Duodenal mucosa (tissue), 2 donors: ENCODE data around the gene ZNF205.
A peak's percentile ranks its signal among the peaks of the same experiment; 100 is the strongest.

ENCODE experiments used
- H3K27ac ChIP-seq: one replicate; pipeline ENCODE4 v1.7.0; 2013; ENCODE audit warnings: low read depth, low read length
- H3K27me3 ChIP-seq, 2 donors: one replicate each; pipeline ENCODE4 v1.7.0; 2013; ENCODE audit warnings: low read length in 2 of 2, control low read depth in 1 of 2; ENCODE audit not compliant: insufficient read depth in 2 of 2, control insufficient read depth in 1 of 2
- H3K36me3 ChIP-seq, 2 donors: one replicate each; pipeline ENCODE4 v1.7.0; 2013; ENCODE audit warnings: low read length in 2 of 2, control low read depth in 1 of 2; ENCODE audit not compliant: insufficient read depth in 2 of 2, control insufficient read depth in 1 of 2
- H3K4me1 ChIP-seq, 2 donors: one replicate each; pipeline ENCODE4 v1.7.0; 2013; ENCODE audit warnings: low read length in 2 of 2, control low read depth in 1 of 2; ENCODE audit not compliant: insufficient read depth in 2 of 2, control insufficient read depth in 1 of 2
- H3K4me3 ChIP-seq, 2 donors: one replicate each; pipeline ENCODE4 v1.7.0; 2013; ENCODE audit warnings: low read length in 2 of 2, low read depth in 1 of 2
- H3K9ac ChIP-seq, 2 donors: one replicate each; pipeline ENCODE4 v1.7.0; 2013; ENCODE audit warnings: low read length in 2 of 2, low read depth in 1 of 2
- H3K9me3 ChIP-seq, 2 donors: one replicate each; pipeline ENCODE4 v1.7.0; 2013; ENCODE audit warnings: low read length in 2 of 2, control low read depth in 1 of 2; ENCODE audit not compliant: control insufficient read depth in 1 of 2

ZNF205 gene

DNA sequence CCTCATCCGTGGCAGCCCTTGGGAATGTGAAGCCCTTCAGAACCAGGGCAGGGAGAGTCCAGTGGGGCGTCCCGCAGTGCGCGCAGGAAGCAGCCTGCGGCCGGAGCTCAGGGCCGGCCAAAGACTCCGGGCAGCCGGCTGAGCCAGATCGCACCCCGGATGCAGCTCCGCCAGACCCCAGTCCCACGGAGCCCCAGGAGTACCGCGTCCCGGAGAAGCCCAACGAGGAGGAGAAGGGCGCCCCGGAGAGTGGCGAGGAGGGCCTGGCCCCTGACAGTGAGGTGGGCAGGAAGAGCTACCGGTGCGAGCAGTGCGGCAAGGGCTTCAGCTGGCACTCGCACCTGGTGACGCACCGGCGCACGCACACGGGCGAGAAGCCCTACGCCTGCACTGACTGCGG is 6.9 kb downstream of the ZNF205 start:
- no peak overlapping the region for H3K4me3 ChIP-seq
- no peak overlapping the region for H3K27ac ChIP-seq
- H3K36me3 ChIP-seq = peaks cover 18 to 32% of the 10 kb centered on the region in 2 donors

DNA sequence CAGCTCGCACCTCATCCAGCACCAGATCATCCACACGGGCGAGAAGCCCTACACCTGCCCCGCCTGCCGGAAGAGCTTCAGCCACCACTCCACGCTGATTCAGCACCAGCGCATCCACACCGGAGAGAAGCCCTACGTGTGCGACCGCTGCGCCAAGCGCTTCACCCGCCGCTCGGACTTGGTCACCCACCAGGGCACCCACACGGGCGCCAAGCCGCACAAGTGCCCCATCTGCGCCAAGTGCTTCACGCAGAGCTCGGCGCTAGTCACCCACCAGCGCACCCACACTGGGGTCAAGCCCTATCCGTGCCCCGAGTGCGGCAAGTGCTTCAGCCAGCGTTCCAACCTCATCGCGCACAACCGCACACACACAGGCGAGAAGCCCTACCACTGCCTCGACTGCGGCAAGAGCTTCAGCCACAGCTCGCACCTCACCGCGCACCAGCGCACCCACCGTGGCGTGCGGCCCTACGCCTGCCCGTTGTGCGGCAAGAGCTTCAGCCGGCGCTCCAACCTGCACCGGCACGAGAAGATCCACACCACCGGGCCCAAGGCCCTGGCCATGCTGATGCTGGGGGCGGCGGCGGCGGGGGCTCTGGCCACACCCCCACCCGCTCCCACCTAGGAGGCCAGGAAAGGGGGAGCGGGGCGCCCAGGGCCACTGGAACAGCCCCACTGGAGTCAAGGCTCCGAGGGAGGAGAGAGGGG is 7.5 kb downstream of the ZNF205 start:
- H3K27ac ChIP-seq = no peak overlapping the region
- peaks cover 0 to 6% of the 10 kb centered on the region in 2 donors for H3K4me1 ChIP-seq
- H3K27me3 ChIP-seq = no peaks in the 10 kb centered on the region
- H3K9ac ChIP-seq = no peak overlapping the region
- no peaks in the 10 kb centered on the region for H3K9me3 ChIP-seq
- H3K4me3 ChIP-seq = no peak overlapping the region
- peaks cover 18 to 31% of the 10 kb centered on the region in 2 donors for H3K36me3 ChIP-seq

More for the DNA sequence above, 6.9 kb downstream of the ZNF205 start:
- H3K4me1 ChIP-seq = peaks cover 0 to 8% of the 10 kb centered on the region in 2 donors
- H3K9me3 ChIP-seq = no peaks in the 10 kb centered on the region
- no peaks in the 10 kb centered on the region for H3K27me3 ChIP-seq
- no peak overlapping the region for H3K9ac ChIP-seq

DNA sequence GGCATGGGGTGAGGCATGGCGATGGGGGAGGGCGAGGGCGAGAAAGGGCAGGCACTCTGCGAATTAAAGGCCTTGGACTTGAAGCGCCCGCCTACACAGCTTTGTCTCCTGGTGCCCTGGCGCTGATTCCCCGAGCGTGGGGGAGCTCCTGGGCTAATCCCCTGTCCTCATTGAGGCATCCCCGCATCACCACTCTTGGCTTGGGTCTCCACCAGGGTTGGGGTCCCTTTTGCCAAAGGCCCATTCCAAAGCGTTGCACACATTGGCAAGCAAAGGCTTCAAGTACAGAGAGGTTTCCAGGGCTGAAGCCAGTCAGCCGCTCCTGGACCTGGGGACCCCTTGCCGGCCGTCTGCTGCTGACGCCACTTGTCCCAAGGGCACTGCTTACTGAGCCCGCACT is 8.0 kb downstream of the ZNF205 start:
- Histone ChIP-seq H3K27ac (no peak overlapping the region), H3K9ac (no peak overlapping the region), H3K36me3 (peaks cover 14 to 25% of the 10 kb centered on the region in 2 donors), H3K9me3 (no peaks in the 10 kb centered on the region), H3K4me1 (peaks cover 0 to 6% of the 10 kb centered on the region in 2 donors), H3K4me3 (no peak overlapping the region), H3K27me3 (no peaks in the 10 kb centered on the region)

DNA sequence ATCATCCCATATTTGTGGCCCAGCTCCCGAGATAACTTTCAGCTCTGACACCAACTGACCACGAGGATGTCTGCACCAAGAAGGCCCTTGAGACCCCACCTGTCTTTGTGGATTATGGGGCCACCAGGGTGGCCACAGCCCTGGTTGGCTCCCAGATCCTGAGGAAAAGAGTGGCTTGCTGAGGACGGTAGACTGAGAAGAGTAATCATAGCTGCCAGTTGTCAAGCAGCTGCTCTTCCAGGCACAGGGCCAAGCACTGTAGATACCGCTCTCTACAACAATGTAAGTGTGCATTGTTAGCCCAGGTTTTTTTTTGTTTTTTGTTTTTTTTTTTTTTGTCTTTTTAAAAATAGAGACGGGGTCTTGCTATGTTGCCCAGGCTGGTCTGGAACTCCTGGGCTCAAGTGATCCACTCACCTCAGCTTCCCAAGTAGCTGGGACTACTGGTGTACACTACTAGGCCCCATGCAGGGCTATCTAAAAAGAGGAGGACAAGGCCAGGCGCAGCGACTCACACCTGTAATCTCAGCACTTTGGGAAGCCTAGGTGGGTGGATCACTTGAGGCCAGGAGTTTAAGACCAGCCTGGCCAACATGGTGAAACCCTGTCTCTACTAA is 9.6 kb downstream of the ZNF205 start:
- Histone ChIP-seq H3K36me3 (peaks cover 4 to 19% of the 10 kb centered on the region in 2 donors), H3K9ac (no peak overlapping the region), H3K27me3 (no peaks in the 10 kb centered on the region), H3K4me3 (no peak overlapping the region), H3K4me1 (peaks cover 0 to 6% of the 10 kb centered on the region in 2 donors), H3K9me3 (no peaks in the 10 kb centered on the region), H3K27ac (no peak overlapping the region)

DNA sequence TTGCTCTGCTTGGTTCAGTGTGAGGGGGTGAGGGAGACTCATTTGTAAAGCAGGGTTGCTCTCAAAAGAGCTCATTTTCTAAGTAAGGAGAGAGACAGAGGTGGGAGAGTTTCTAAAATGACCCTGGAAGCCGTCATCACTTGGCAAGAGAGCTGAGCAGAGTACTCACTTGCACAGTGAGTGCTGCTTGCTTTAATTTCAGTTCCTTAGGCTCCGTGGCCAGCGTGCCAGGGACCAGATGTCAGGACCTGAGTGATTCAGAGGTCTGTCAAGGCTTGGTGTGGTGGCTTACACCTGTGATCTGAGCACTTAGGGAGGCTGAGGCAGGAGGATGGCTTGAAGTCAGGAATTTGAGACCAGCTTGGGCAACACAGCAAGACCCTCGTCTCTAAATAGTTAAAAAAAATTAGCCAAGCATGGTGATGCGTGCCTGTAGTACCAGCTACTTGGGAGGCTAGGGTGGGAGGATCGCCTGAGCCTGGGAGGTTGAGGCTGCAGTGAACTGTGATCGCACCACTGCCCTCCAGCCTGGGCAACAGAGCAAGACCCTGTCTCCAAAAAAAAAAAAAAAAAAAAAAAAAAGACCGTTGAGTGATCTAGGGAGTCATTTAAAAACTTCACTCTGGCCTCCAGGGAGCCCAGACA is 10.7 kb downstream of the ZNF205 start:
- H3K27me3 ChIP-seq = no peaks in the 10 kb centered on the region
- peaks cover 4 to 18% of the 10 kb centered on the region in 2 donors for H3K36me3 ChIP-seq
- no peak overlapping the region for H3K4me3 ChIP-seq
- H3K9ac ChIP-seq = no peak overlapping the region
- H3K9me3 ChIP-seq = no peaks in the 10 kb centered on the region
- H3K4me1 ChIP-seq = peaks cover 0 to 6% of the 10 kb centered on the region in 2 donors
- no peak overlapping the region for H3K27ac ChIP-seq

DNA sequence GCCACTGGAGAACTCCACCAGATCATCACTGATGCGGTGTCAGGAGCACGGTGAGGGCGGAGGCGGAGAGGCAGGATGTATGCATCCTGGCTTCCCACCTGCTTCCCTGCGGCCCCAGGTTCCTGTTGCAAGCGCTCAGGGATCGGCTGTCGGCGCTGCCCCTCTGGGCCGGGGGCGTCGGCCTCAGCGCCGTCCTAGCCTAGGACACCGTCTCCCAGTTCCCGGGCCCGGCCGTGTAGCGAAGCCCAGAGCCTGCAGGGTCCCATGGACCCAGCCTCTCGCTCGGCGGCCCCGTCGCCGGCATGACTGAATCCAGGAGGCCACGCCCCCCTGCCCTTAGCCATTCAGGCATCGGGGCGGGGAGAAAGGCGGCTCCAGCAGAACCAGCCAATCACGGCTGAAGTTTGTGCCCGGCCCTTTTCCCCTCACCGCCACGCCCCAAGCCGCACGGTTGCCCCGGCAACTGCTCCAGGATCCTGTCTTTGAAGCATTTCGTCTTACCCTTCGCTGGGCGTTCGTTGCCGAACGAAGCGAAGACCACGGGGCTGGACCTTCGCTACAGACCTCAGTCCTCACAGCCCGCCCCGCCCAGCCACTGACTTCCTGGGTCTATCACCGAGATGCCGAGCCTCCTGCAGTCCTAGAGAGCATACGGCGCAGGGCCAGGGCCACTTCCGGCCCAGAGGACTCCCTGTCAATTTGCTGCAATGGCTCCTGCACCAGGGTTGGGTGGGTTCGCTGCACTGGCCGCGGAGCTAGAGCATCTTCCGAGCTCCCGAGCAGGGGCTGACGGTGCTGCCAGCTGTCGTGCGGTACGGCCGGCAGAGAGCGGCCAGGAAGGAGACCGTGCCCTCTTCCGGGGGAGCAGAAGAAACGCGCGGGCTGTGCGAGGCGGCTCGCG is 11.8 kb downstream of the ZNF205 start:
- Histone ChIP-seq H3K9ac (peak overlapping the region; percentile 28 to 61), H3K4me3 (peak overlapping the region; percentile 75 to 88)

DNA sequence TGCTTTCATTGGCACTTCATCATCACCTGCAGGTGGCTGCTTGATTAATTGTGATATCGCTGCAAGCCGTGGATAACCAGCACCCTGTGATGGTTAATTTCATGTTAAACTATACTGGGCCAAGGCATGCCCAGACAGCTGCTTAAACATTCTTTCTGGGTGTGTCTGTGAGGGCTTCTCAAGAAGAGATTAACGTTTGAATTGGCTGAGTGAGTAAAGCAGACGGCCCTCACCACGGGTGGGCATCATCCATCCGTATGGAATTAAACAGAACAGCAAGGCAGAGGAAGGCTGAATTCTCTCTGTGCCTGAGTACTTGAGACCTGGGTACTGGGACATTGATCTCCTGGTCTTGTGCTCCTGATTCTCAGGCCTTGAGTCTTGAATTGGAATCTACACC is 15.4 kb downstream of the ZNF205 start:
- no peak overlapping the region for H3K4me3 ChIP-seq
- H3K36me3 ChIP-seq = peaks cover 5 to 6% of the 10 kb centered on the region in 2 donors
- H3K27me3 ChIP-seq = no peaks in the 10 kb centered on the region
- no peak overlapping the region for H3K27ac ChIP-seq
- H3K9ac ChIP-seq = no peak overlapping the region
- no peaks in the 10 kb centered on the region for H3K9me3 ChIP-seq
- peaks cover 18 to 25% of the 10 kb centered on the region in 2 donors for H3K4me1 ChIP-seq

More for the DNA sequence above, 11.8 kb downstream of the ZNF205 start:
- Histone ChIP-seq H3K9me3 (no peaks in the 10 kb centered on the region), H3K4me1 (peaks cover 8 to 18% of the 10 kb centered on the region in 2 donors), H3K27me3 (no peaks in the 10 kb centered on the region), H3K27ac (peak overlapping the region; percentile 53), H3K36me3 (peaks cover 0 to 13% of the 10 kb centered on the region in 2 donors)

DNA sequence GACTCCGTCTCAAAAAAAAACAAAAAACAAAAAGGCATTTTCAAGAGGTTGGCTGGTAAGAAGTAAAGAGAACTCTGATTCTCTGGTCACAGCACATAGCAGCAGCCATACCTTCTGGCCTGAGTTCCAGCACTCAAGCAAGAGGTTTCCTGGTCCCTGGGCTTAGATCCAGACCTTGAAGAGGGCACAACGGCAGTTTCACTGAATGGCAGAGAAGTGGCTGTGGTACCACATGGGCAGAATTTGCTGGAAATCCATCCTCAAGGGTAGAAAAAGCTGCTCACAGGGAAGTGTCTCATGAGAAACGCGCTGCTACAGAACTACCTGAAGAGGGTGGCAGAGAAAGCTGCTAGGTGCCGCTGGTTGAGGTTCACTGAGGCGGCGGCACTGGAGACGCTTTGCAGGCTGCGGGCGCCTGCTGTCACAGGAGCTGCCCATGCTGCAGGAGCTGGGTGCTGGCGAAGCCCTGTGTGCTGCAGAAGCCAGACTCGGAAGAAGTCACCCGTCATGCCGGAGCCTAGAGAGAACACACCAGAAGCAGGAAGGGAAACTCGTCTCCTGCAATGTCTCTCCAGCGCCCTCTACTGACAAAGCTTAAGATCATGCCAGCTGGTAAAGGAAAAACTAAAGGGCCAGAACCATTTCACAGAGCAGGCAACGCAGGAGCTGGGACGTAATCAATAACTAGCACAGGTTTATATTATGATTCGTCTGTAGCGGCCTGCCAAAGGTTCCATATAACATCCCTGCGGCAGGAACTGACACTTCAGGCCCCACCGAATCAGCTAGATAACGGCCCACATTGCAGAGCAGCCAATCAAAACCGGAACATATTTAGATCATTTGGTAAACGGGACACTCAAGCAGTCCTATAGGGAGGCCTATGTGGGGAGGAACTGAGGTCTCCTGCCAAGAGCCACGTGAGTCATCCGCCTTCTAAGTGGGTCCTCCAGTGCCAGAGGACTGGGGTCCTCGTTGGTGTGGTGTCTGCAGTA is 17.0 kb downstream of the ZNF205 start:
- H3K27me3 ChIP-seq = no peaks in the 10 kb centered on the region
- H3K9ac ChIP-seq = peak overlapping the region; percentile 65 to 92
- H3K9me3 ChIP-seq = no peaks in the 10 kb centered on the region
- H3K4me1 ChIP-seq = peaks cover 25 to 27% of the 10 kb centered on the region in 2 donors
- H3K27ac ChIP-seq = no peak overlapping the region
- peak overlapping the region; percentile 73 to 87 for H3K4me3 ChIP-seq
- peaks cover 5 to 6% of the 10 kb centered on the region in 2 donors for H3K36me3 ChIP-seq
